Measurements from ENCODE around the gene CLASP1. TPM values are rescaled to one million over a fixed set of nuclear protein-coding genes. Genes with fewer than 3 reads are reported as not detected.

The CLASP1 gene
- total and polyA plus RNA-seq, 12 donors: 10.1 to 90.6 (median 71.7) TPM

DNA sequence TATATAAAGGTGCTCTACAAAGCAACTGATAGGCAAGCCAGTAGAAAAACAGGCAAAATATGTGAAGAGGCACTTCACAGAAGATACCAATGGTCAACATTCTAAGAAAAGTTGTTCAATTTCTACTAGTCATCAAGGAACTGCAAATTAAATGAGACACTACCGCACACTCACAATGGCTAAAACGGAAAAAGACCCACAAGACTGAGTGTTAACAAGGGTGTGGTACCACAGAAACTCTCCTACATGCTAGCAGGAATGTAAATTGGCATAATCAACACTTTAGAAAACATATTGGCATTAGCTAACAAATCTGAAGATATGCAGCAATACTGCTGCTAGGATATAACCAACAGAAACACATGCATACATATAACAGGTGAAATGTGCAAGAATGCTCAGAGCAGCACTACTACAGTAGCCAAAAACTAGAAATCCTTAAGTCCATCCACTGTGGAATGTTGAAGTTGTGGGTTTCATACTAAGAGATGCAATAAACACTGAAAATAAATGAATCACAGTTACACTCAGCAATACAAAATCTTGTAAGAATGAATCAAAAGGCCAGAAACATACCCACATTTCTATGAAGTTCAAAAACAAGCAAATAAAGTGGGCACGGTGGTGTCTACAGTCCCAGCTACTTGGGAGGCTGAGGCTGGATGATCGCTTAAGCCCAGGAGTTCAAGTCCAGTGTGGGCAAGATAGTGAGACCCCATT, 109.4 kb downstream of the CLASP1 start:
- Histone ChIP-seq H3K4me1 (peaks cover 3 to 80% (median 59%) of the 10 kb centered on the region in 9 donors), H3K36me3 (no peaks in the 10 kb centered on the region), H3K27ac (peak overlapping the region in 2 of 10 donors; percentile 32 to 40), H3K9me3 (no peaks in the 10 kb centered on the region), H3K27me3 (no peaks in the 10 kb centered on the region), H3K4me3 (no peak overlapping the region)
- no peak for ATAC-seq
- DNase-seq: no peak
- intact Hi-C loops (cut with DNase I): loop anchor here in 3 of 10 donors (5.0 to 10.0 kb wide), 4 partner anchors 52 to 115 kb away; partner anchors contain the start of gene CLASP1 (in 1 of the 3)
- 88 to 89% methylated on average over 4 of the region's 4 CpGs for WGBS, 2 donors
- TF ChIP-seq, protein P1, sequence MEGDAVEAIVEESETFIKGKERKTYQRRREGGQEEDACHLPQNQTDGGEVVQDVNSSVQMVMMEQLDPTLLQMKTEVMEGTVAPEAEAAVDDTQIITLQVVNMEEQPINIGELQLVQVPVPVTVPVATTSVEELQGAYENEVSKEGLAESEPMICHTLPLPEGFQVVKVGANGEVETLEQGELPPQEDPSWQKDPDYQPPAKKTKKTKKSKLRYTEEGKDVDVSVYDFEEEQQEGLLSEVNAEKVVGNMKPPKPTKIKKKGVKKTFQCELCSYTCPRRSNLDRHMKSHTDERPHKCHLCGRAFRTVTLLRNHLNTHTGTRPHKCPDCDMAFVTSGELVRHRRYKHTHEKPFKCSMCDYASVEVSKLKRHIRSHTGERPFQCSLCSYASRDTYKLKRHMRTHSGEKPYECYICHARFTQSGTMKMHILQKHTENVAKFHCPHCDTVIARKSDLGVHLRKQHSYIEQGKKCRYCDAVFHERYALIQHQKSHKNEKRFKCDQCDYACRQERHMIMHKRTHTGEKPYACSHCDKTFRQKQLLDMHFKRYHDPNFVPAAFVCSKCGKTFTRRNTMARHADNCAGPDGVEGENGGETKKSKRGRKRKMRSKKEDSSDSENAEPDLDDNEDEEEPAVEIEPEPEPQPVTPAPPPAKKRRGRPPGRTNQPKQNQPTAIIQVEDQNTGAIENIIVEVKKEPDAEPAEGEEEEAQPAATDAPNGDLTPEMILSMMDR (IDR thresholded peaks at IDR 0.05): no peak

DNA sequence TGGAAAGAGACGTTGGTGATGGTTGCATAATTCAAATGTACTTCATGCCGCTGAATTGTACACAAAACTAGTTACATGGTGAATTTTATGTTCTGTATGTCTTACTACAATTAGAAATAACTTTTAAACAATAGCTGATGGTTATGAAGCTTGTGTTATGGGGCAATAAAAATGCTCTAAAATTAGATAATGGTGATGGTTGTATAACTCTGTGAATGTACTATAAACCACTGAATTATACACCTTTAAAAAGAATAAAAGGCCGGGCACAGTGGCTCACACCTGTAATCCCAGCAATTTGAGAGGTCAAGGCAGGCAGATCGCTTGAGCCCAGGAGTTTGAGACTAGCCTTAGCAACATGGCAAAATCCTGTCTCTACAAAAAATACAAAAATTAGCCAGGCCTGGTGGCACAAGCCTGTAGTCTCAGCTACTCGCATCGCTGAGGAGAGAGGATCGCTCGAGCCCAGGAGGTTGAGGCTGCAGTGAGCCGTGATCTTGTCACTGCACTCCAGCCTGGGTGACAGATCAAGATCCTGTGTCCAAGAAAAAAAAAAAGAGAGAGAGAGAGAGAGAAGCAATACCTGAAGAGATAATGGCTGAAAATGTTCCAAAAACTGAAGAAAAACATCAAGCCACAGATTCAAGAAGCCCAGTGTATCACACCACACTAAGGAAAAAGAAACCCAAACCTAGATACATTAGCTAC, 112.3 kb downstream of the CLASP1 start:
- Histone ChIP-seq H3K4me1 (peaks cover 3 to 80% (median 50%) of the 10 kb centered on the region in 9 donors), H3K36me3 (no peaks in the 10 kb centered on the region), H3K27ac (peak overlapping the region in 1 of 10 donors; percentile 3), H3K4me3 (no peak overlapping the region), H3K27me3 (no peaks in the 10 kb centered on the region), H3K9me3 (no peaks in the 10 kb centered on the region)
- DNase-seq (no peak), ATAC-seq (no peak)
- TF ChIP-seq, protein P1 (IDR thresholded peaks at IDR 0.05): no peak
- 86% methylated on average over 9 of the region's 9 CpGs for WGBS, 2 donors
- intact Hi-C loops (cut with DNase I): loop anchor here in 3 of 10 donors (5.0 to 10.0 kb wide), 3 partner anchors 55 to 118 kb away; partner anchors contain the start of gene CLASP1 (in 1 of the 3)

DNA sequence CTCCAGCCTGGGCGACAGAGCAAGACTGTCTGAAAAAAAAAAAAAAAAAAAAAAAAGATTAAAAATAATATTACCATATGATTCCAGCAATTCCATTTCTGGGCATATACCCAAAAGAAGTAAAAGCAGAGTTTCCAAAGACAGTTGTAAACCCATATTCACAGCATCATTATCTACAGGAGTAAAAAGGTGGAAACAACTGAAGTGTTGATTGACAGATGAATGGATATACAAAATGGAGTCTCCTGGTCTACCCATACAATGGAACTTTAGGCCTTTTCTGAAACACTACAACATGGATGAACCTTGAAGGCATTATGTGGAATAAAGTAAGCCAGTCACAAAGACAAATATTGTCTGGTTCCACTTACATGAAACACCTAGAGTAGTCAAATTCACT, 112.9 kb downstream of the CLASP1 start:
- no peak for ATAC-seq
- Histone ChIP-seq H3K9me3 (no peaks in the 10 kb centered on the region), H3K27me3 (no peaks in the 10 kb centered on the region), H3K36me3 (no peaks in the 10 kb centered on the region), H3K4me3 (no peak overlapping the region), H3K27ac (no peak overlapping the region), H3K4me1 (peaks cover 0 to 80% (median 51%) of the 10 kb centered on the region in 9 donors)
- intact Hi-C loops (cut with DNase I): loop anchor here in 3 of 10 donors (5.0 to 10.0 kb wide), 3 partner anchors 56 to 118 kb away; partner anchors contain the start of gene CLASP1 (in 1 of the 3)
- WGBS, 2 donors: 75 to 80% methylated on average over 1 of the region's 1 CpG
- no peak for DNase-seq
- TF ChIP-seq, protein P1 (IDR thresholded peaks at IDR 0.05): no peak

DNA sequence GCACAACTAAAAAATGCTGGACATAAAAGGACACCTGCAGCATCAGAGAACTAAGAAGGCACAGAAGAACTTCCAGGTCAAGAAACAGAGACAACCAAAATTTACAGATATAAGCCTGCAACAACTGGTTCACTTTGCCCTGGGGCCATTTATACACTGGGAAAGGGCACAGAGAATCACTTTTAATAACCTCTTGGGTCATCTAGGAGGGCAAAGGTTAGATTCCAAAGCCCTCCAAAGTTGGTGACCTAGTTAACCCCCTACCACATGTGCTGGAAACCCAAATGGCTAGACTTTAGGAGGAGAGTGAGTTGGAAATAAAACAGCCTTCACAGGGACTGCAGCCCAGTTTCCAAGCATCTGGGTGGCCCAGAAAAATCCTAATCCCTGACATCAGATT, 115.3 kb downstream of the CLASP1 start:
- TF ChIP-seq, protein P1 (IDR thresholded peaks at IDR 0.05): no peak
- DNase-seq: no peak
- Histone ChIP-seq H3K27me3 (no peaks in the 10 kb centered on the region), H3K36me3 (no peaks in the 10 kb centered on the region), H3K4me3 (no peak overlapping the region), H3K9me3 (no peaks in the 10 kb centered on the region), H3K4me1 (peaks cover 4 to 67% (median 48%) of the 10 kb centered on the region in 9 donors), H3K27ac (peak overlapping the region in 4 of 10 donors; percentile 10 to 98 (median 20))
- intact Hi-C loops (cut with DNase I): loop anchor here in 9 of 10 donors (5.0 to 10.0 kb wide), 7 partner anchors 63 to 203 kb away; partner anchors contain the start of genes CLASP1 (in 2 of the 9) and NIFK (in 1 of the 9)
- ATAC-seq: no peak
